Tibial artery (tissue), 4 donors: ENCODE measurements around the gene MAP6.

Source experiments
- DNase-seq, 2 donors: peaks; one replicate each; pipeline ENCODE4 v3.0.0-alpha.2; 2019
- H3K27ac ChIP-seq, 2 donors: fragments of 200-600 bp; sonication (generic) in 1 of 2; 1 replicate in 1 of 2; 2 replicates in 1 of 2; pipeline ENCODE4 v1.5.1; 2018 to 2019; ENCODE audit warnings: mild to moderate bottlenecking in 1 of 2
- H3K27me3 ChIP-seq, 2 donors: fragments of 200-600 bp; sonication (generic) in 1 of 2; one replicate each; pipeline versions ENCODE4 v1.5.1 to v1.6.0; 2016 to 2019
- H3K36me3 ChIP-seq, 3 donors: fragments of 200-600 bp; sonication (generic) in 2 of 3; one replicate each; pipeline ENCODE4 v1.5.1; 2016 to 2019; ENCODE audit warnings: mild to moderate bottlenecking in 2 of 3
- H3K4me1 ChIP-seq, 4 donors: fragments of 200-600 bp; sonication (generic) in 2 of 4; 1 replicate in 3 of 4; 2 replicates in 1 of 4; pipeline ENCODE4 v1.5.1; 2016 to 2019
- H3K4me3 ChIP-seq, 2 donors: fragments of 200-600 bp; sonication (generic) in 1 of 2; 1 replicate in 1 of 2; 2 replicates in 1 of 2; pipeline ENCODE4 v1.5.1; 2018 to 2019; ENCODE audit warnings: mild to moderate bottlenecking in 2 of 2
- H3K9me3 ChIP-seq, 3 donors: fragments of 200-600 bp; sonication (generic) in 1 of 3; one replicate each; pipeline ENCODE4 v1.5.1; 2016 to 2019
- CTCF ChIP-seq, 2 experiments: fragments of 200-600 bp in 1 of 2; fragments of 450-650 bp in 1 of 2; IDR thresholded peaks; one replicate each; pipeline ENCODE4 v1.5.1; 2017 to 2019; ENCODE audit warnings: antibody characterized with exemption in 2 of 2, mild to moderate bottlenecking in 1 of 2, moderate library complexity in 1 of 2
- intact Hi-C: fragments of 100-400 bp; cut with DNase I; formaldehyde crosslinking; loops from one replicate; pipeline ENCODE4 v1.15.0; 2023; ENCODE audit warnings: low total_unique reads

The MAP6 gene

GRCh38 chr11:75655605-75656004 lies 13.2 kb downstream of the MAP6 start:
- intact Hi-C loops = no loop called here
- Histone ChIP-seq H3K27me3 (no peaks in the 10 kb centered on the region), H3K9me3 (no peaks in the 10 kb centered on the region), H3K4me1 (peaks cover 0 to 13% (median 2%) of the 10 kb centered on the region in 4 donors), H3K4me3 (no peak overlapping the region), H3K27ac (no peak overlapping the region), H3K36me3 (no peaks in the 10 kb centered on the region)
- TF ChIP-seq CTCF (IDR thresholded peaks at IDR 0.05) = no peak
- no peak for DNase-seq

GRCh38 chr11:75654314-75654713 lies 14.5 kb downstream of the MAP6 start:
- H3K9me3 ChIP-seq = no peaks in the 10 kb centered on the region
- TF ChIP-seq CTCF (IDR thresholded peaks at IDR 0.05) = no peak
- no peaks in the 10 kb centered on the region for H3K27me3 ChIP-seq
- no peak overlapping the region for H3K4me3 ChIP-seq
- no peaks in the 10 kb centered on the region for H3K36me3 ChIP-seq
- H3K27ac ChIP-seq = no peak overlapping the region
- intact Hi-C loops = no loop called here
- peaks cover 0 to 13% (median 2%) of the 10 kb centered on the region in 4 donors for H3K4me1 ChIP-seq
- DNase-seq = no peak

GRCh38 chr11:75653532-75653931 lies 15.3 kb downstream of the MAP6 start:
- intact Hi-C loops = no loop called here
- Histone ChIP-seq H3K4me3 (no peak overlapping the region), H3K27ac (no peak overlapping the region), H3K4me1 (peaks cover 0 to 13% (median 2%) of the 10 kb centered on the region in 4 donors), H3K36me3 (no peaks in the 10 kb centered on the region), H3K27me3 (no peaks in the 10 kb centered on the region), H3K9me3 (no peaks in the 10 kb centered on the region)
- TF ChIP-seq CTCF (IDR thresholded peaks at IDR 0.05) = no peak
- DNase-seq = no peak

GRCh38 chr11:75652936-75653335 lies 15.9 kb downstream of the MAP6 start:
- intact Hi-C loops = no loop called here
- Histone ChIP-seq H3K4me1 (peaks cover 0 to 13% (median 2%) of the 10 kb centered on the region in 4 donors), H3K27ac (no peak overlapping the region), H3K9me3 (no peaks in the 10 kb centered on the region), H3K27me3 (no peaks in the 10 kb centered on the region), H3K36me3 (no peaks in the 10 kb centered on the region), H3K4me3 (no peak overlapping the region)
- DNase-seq = no peak
- TF ChIP-seq CTCF (IDR thresholded peaks at IDR 0.05) = no peak

- Histone ChIP-seq H3K4me3 (no peak overlapping the region), H3K4me1 (peaks cover 0 to 9% (median 2%) of the 10 kb centered on the region in 4 donors), H3K27me3 (no peaks in the 10 kb centered on the region), H3K27ac (no peak overlapping the region), H3K9me3 (no peaks in the 10 kb centered on the region), H3K36me3 (no peaks in the 10 kb centered on the region)
- intact Hi-C loops = no loop called here
- no peak for TF ChIP-seq CTCF (IDR thresholded peaks at IDR 0.05)
- no peak for DNase-seq
Observed at GRCh38 chr11:75651218-75651617, 17.6 kb downstream of the MAP6 start.

- no peak for TF ChIP-seq CTCF (IDR thresholded peaks at IDR 0.05)
- H3K4me3 ChIP-seq = no peak overlapping the region
- intact Hi-C loops = no loop called here
- no peak overlapping the region for H3K27ac ChIP-seq
- H3K9me3 ChIP-seq = no peaks in the 10 kb centered on the region
- H3K4me1 ChIP-seq = peaks cover 0 to under 1% (median 0%) of the 10 kb centered on the region in 4 donors
- H3K27me3 ChIP-seq = no peaks in the 10 kb centered on the region
- DNase-seq = no peak
- H3K36me3 ChIP-seq = no peaks in the 10 kb centered on the region
Observed at GRCh38 chr11:75650167-75650723, 18.6 kb downstream of the MAP6 start.
